ENCODE measurements around the gene TXLNB. TPM values are rescaled to one million over a fixed set of nuclear protein-coding genes. Genes with fewer than 3 reads are reported as not detected.

The TXLNB gene
- polyA plus RNA-seq, 3 donors, result 0.08 to 0.67 (median 0.12) TPM

- 89 to 95% (median 92%) methylated on average over 4 of the region's 4 CpGs for WGBS, 3 donors
- H3K27ac ChIP-seq (ENCODE audit: low read depth, low read length), result no peak overlapping the region
These were observed 90.4 kb downstream of the TXLNB start for GRCh38 chr6:139201378-139201777.

GRCh38 chr6:139198529-139199288, 93.1 kb downstream of the TXLNB start:
- no peak overlapping the region for H3K27ac ChIP-seq (ENCODE audit: low read depth, low read length)
- 79 to 83% (median 79%) methylated on average over 4 of the region's 4 CpGs for WGBS, 3 donors

DNA sequence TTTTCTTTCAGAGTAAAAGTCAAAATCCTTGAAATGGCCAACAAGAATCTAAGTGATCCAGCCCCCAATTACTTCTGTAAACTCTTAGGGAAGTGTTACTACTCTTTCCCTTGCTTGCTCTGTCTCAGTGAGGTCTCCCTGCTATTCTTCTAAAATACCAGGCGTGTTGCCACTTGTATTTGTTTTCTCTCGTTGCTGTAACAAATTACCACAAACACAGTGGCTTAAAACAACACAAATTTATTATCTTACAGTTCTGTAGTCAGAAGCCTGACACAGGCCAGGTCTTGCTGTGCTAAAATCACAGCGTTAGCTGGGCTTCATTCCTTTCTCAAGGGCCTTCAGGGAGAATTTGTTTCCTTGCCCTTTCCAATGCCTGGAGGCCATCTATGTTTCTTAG, 97.1 kb downstream of the TXLNB start:
- no peak overlapping the region for H3K27ac ChIP-seq (ENCODE audit: low read depth, low read length)
- 60 to 76% (median 69%) methylated on average over 3 of the region's 3 CpGs for WGBS, 3 donors

Other genes with a start within 250 kb of the TXLNB start
- gene HECA, start 156.9 kb downstream of the TXLNB start, polyA plus RNA-seq, result 10 to 100 TPM in 2 of 3 donors, 1 to 10 TPM in 1; 3.9 to 23.4 (median 11.6) TPM
- 100 to 1,000 TPM in 1 of 3 donors, 10 to 100 TPM in 2; 42.2 to 116 (median 46.7) TPM for gene CITED2, start 82.7 kb upstream of the TXLNB start, polyA plus RNA-seq

All from adipose tissue (tissue), 3 donors.